H54 (cell line): ENCODE data around the gene OR52M1.
"Not testable (repeated sequence)": the region's sequence is repeated elsewhere in the genome, so short reads cannot be mapped to it uniquely, and the experiment has no call there.

Source experiments
- DNase-seq: peaks from one replicate; pipeline ENCODE4 v3.0.0; 2011; ENCODE audit warnings: low spot score, mixed read lengths; ENCODE audit not compliant: insufficient read length
- FAIRE-seq: peaks from 3 replicates; lab custom pipeline; 2011; peaks lifted over from hg19 to GRCh38; lab: Jason Lieb, UNC
- POLR2A ChIP-seq: IDR thresholded peaks from 2 replicates; pipeline ENCODE4 v1.6.1; 2011; ENCODE audit warnings: low read depth, mild to moderate bottlenecking, low read length

OR52M1 gene, protein sequence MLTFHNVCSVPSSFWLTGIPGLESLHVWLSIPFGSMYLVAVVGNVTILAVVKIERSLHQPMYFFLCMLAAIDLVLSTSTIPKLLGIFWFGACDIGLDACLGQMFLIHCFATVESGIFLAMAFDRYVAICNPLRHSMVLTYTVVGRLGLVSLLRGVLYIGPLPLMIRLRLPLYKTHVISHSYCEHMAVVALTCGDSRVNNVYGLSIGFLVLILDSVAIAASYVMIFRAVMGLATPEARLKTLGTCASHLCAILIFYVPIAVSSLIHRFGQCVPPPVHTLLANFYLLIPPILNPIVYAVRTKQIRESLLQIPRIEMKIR

DNA sequence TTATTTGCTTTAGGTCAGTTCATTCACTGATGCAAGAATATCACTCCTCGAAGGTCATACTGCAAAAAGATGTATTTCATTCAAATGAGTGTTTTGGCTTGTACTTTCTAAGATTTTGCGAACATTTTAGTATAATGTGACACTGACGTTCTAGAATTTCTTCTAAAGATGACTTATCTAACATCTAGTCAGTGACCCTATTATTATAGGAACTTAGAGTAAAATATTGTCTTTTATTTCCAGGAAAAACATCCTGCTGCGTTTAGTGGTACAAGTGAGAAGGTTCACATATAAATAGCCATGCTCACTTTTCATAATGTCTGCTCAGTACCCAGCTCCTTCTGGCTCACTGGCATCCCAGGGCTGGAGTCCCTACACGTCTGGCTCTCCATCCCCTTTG lies at the start of gene OR52M1:
Gene OR52M1 (plus strand): TSS at position 301 of the 400 bp plus-strand sequence. CDS start 0 bp downstream, at position 301.
- no peak for DNase-seq
- FAIRE-seq = no peak
- TF ChIP-seq POLR2A = no peak

DNA sequence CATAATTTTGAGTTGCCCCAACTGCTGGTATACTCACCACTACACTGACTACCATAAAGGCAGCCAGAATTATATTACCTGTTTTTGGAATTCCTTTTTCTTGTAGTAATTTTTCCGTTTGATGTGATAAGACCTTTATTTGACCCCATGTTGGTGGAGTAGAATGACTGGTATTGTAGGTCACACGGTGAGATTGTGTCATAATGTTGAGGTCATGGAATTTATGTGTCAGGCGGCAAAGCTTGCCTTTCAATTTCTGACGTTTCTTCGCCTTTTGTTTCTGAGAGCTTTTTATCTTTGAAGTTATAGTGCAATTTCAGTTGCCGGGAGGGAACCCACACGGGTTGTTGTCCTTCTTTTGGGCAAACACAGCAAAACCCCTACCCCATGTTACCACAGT lies 49.5 kb upstream of the OR52M1 start:
- FAIRE-seq (no peak), DNase-seq (no peak)
- TF ChIP-seq POLR2A = no peak

DNA sequence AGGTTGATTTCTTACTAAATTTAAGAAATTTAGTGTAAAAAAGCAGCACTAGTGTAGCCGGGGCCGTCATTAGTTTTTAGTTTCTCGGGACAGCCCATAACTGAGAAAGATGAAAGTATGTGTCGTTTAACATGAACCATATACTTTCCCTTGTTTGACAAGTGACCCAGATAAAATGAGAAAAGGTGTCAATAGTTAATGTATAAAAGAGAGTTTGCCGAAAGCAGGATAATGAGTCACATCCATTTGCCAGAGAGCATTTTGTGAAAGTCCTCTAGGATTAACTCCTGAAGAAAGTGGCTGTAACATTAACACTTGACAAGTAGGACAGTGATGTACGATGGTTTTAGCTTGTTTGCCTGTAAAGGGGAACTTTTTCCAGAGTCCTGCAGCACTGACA lies 49.0 kb upstream of the OR52M1 start:
- FAIRE-seq (no peak), DNase-seq (no peak)
- no peak for TF ChIP-seq POLR2A

DNA sequence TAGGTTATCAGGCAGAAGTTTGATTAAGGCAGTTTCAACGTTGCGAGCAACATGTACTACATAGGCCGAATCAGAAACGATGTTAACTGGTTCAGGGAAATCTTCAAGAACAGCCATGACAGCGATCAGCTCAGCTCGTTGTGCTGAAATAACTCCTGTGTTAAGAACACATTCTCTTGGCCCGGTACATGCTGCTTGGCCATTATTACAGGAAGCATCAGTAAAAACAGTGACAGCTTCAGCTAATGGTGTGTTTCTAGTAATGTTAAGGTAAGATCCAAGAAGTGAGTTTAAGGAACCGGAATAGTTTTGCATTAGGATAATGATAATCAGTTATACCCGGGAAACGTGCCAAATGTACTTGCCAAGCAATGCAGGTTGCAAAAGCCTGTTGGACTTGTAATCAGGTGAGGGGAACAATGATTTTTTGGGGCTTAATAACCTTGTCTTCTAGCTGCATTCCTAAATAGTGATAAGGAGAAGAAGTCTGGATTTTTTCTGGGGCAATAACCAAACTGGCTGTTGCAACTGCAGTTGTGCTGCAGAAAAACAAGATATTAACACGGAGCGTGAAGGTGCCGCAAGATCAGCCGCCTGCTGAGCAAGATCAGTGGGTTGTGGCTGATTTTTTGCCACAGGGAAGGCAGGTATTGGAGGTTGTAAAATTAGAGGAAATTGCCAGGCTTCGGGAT lies 48.3 kb upstream of the OR52M1 start:
- TF ChIP-seq POLR2A = no peak
- FAIRE-seq = no peak
- DNase-seq = no peak

DNA sequence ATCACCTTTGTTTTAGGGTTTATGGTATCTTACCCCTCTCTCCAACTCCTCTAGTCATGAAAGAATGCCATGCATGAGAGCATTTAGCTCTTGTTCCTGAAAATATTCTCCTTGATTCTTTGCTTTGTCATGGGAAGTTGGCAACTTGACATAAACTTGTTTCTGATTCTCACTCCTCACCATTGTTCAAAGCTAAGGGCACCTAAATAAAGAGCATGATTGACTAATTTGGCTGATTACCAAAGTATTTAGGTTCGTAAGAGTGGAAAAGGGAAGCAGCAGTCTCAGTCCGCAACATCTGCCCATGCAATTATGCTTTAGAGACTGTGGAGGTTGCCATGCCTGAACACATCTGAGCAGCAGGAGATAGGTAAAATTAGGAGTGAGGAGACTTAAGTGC lies 36.1 kb upstream of the OR52M1 start:
- TF ChIP-seq POLR2A = no peak
- DNase-seq = no peak
- FAIRE-seq = no peak

DNA sequence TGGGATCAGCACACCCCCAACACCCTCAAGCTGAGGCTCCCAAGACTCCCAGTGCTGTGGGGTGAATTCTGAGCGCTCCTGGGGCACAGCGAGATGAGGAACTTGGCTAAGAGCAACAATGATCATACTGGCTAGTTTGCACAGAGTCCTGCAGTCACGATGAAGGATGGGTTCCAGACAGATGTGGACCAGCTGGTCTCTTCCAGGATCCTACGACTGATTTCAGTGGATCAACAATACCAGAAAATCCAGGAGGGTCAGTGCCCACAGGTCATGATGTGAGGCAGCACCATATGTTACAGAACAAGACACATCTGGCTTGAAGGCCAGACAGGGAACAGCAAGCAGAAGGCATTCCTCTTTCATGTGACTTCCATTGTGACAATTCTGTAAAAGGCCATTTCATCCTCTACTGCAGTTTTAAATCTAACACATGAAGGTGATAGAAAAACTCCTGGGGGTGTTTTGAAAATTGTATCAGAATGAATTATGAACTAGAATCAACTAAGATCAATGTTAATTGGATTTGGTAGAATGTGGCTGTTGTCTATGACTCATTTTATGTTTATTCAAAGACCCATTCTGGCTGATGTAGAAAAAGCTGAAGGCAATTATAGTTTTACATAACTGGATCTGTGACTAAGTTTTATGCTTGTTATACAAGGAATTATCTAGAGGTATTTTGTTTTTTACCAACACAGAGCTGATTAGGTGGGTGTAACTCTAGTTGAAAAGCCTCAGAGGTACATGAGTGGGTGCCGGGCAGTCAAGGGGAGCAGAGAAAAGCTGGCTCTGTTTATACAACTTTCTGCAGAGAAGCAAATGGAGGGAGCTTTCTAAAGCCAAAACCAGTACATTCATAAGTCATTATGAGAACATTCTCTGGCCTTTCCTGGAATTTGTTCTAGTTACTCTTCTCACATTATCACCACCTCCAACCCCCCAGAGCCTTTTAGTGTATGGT lies 33.4 kb upstream of the OR52M1 start:
- DNase-seq = no peak
- no peak for FAIRE-seq
- TF ChIP-seq POLR2A = no peak

DNA sequence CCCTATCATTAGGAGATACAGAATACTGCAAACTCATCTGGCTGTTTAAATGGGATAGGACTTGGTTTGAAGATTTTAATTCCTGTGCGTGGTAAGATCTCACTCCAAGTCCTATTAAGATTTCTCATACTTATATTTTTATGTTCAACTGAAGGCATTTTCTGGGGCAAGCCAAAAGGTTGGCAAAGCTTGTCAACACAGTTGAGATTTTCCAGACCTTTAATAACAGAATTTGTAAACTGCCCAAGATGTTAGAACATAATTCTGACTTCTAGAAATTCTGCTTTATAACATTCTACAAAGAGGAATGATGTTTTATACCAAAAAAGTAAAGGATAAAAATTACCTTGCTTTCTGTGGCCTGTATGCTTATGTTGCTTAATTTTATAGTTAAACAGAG lies 30.8 kb upstream of the OR52M1 start:
- FAIRE-seq = no peak
- TF ChIP-seq POLR2A = no peak
- no peak for DNase-seq

DNA sequence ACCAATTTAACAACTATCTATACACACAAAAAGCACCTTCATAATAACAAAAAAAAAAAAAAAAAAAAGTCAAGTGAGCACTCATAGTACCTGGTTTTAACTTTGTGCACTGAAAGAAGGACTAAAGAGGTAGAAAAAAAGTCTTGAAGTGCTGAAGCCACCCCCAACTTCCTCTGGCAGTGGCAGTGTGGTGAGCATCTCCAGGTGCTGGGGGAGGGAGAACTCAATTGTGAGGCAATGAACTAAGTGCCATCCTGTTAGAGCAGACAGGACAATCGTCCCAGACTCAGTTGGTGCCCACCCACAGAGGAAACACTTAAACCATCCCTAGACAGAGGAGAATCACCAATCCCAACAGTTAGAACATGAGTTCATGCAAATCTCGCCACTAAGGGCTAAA lies 22.7 kb upstream of the OR52M1 start:
- TF ChIP-seq POLR2A = no peak
- FAIRE-seq (no peak), DNase-seq (no peak)

DNA sequence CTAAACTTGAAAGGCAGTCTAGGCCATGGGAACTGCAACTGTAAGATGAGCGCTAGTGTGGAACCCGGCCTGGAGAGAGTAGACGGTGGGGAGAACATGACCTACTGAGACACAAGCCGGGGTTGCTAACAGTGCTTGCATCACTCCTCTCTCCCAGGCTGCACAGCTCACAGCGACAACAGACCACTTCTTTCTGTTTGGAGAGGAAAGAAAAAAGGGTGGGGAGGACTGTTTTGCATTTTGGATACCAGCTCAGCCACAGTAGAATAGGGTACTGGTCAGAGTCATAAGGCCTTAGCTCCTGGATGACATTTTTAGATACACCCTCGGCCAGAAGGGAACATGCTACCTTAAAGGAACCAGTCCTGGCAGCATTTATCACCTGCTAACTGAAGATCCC lies 22.2 kb upstream of the OR52M1 start:
- no peak for TF ChIP-seq POLR2A
- DNase-seq (no peak), FAIRE-seq (no peak)

DNA sequence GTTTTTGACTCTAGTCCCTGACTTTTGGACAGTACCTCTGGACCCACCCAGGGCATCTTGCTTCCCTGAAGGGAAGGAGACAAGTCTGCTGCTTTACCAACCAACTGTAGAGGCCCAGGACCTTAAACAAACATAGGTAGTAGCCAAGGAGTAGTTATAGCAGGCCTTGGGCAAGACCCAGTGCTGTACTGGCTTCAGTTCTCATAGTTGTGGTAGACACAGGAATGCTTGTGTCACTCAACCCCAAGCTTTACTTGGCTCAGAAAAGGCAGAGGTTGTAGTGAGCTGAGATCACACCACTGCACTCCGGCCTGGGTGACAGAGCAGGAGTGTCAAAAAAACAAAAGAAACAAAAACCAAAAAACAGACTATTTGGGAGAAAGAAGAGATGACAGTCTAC lies 21.3 kb upstream of the OR52M1 start:
- FAIRE-seq = no peak
- no peak for TF ChIP-seq POLR2A
- no peak for DNase-seq

DNA sequence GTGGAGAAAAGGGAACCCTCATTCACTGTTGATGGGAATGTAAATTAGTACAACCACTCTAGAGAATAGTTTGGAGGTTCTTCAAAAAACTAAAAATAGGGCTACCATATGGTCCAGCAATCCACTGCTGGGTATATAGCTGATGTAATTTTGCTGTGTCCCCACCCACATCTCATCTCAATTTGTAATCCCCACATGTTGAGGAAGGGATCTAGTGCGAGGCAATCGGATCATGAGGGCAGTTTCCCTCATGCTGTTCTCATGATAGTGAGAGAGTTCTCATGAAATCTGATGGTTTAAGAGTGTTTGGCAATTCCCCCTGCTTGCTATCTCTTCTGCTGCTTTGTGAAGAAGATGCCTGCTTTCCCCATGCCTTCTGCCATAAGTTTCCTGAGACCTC lies 17.1 kb upstream of the OR52M1 start:
- no peak for TF ChIP-seq POLR2A
- no peak for FAIRE-seq
- no peak for DNase-seq

DNA sequence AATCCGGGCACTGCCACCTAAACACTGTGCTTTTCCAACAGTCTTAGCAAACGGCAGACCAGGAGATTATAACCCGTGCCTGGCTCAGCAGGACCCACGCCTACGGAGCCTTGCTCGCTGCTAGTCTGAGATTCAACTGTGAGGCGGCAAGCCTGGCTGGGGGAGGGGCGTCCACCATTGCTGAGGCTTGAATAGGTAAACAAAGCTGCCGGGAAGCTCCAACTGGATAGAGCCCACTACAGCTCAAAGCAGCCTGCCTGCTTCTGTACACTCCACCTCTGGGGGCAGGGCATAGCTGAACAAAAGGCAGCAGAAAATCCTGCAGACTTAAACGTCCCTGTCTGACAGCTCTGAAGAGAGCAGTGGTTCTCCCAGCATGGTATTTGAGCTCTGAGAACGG lies 13.3 kb upstream of the OR52M1 start:
- not testable (repeated sequence) for FAIRE-seq, DNase-seq

DNA sequence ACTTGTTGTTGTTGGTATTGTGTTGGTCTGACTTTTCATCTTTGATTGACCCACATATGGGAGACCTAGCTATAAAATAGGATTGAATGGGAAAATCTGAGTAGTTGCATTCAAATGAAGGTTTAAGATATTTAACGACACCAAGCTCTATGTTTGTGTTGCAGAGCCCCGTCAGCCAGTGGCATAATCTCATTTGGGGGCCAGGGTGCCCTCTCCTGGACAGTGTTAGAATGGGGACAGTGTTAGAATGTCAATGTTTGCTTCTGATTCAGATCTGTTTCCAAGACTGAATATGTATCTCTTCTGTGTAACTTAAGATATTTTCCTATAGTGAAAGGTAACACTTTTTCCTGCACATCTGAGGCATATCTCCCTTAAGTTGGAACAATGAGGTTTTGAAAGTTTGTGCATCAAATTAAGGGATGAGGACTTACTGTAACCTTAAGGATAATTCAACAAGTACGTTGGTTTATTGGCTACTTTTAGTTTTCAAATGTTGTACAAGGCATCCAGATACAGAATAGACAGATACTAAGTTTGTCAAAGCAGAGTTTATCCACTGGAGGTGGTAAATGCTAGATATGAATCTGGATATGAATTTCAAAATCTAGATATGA lies 5.3 kb upstream of the OR52M1 start:
- DNase-seq (peak; percentile 25), FAIRE-seq (peak; percentile 85)
- TF ChIP-seq POLR2A = no peak
